GM18498 (cell line): ENCODE results near the gene BPIFB4.

ENCODE experiments used
- ATAC-seq: cut with Tn5 transposase; IDR thresholded peaks from one replicate; pipeline ENCODE4 v1.9.1; 2021; ENCODE audit warnings: mild to moderate bottlenecking, moderate library complexity; ENCODE audit not compliant: unreplicated experiment

BPIFB4 gene

GRCh38 chr20:33059741-33060390, 19.6 kb upstream of the BPIFB4 start:
- ATAC-seq: no peak

GRCh38 chr20:33061658-33062028, 17.8 kb upstream of the BPIFB4 start:
- no peak for ATAC-seq

GRCh38 chr20:33062105-33062824, 17.2 kb upstream of the BPIFB4 start:
- no peak for ATAC-seq

- no peak for ATAC-seq
These were observed 16.7 kb upstream of the BPIFB4 start for GRCh38 chr20:33062825-33063149.

- no peak for ATAC-seq
These were observed 16.2 kb upstream of the BPIFB4 start for GRCh38 chr20:33063271-33063670.

- ATAC-seq: no peak
These were observed 14.7 kb upstream of the BPIFB4 start for GRCh38 chr20:33064572-33065287.

GRCh38 chr20:33065785-33066184, 13.7 kb upstream of the BPIFB4 start:
- ATAC-seq: no peak

- no peak for ATAC-seq
These were observed 11.6 kb upstream of the BPIFB4 start for GRCh38 chr20:33067806-33068205.

- ATAC-seq: no peak
These were observed 11.0 kb upstream of the BPIFB4 start for GRCh38 chr20:33068251-33068939.

GRCh38 chr20:33069673-33070072, 9.8 kb upstream of the BPIFB4 start:
- no peak for ATAC-seq

GRCh38 chr20:33070111-33071053, 9.1 kb upstream of the BPIFB4 start:
- ATAC-seq: no peak

GRCh38 chr20:33071198-33071597, 8.2 kb upstream of the BPIFB4 start:
- no peak for ATAC-seq

GRCh38 chr20:33072362-33072761, 7.1 kb upstream of the BPIFB4 start:
- ATAC-seq: no peak

GRCh38 chr20:33072813-33073212, 6.6 kb upstream of the BPIFB4 start:
- no peak for ATAC-seq

GRCh38 chr20:33074675-33075074, 4.8 kb upstream of the BPIFB4 start:
- ATAC-seq: no peak

- no peak for ATAC-seq
These were observed 4.2 kb upstream of the BPIFB4 start for GRCh38 chr20:33075281-33075680.

GRCh38 chr20:33076662-33077372, 2.6 kb upstream of the BPIFB4 start:
- no peak for ATAC-seq

- no peak for ATAC-seq
These were observed 2.1 kb downstream of the BPIFB4 start for GRCh38 chr20:33081411-33082154.

- no peak for ATAC-seq
These were observed 3.1 kb downstream of the BPIFB4 start for GRCh38 chr20:33082546-33082945.
